Suppressor macrophage treated with lipopolysaccharide for 4 hours (primary cell): ENCODE measurements around the gene TRNP1.
A peak's percentile ranks its signal among the peaks of the same experiment; 100 is the strongest.
"Not testable (repeated sequence)": the region's sequence is repeated elsewhere in the genome, so short reads cannot be mapped to it uniquely, and the experiment has no call there.

ENCODE experiments used
- DNase-seq: peaks from one replicate; pipeline ENCODE4 v3.0.0-alpha.2; 2020

Gene TRNP1, protein sequence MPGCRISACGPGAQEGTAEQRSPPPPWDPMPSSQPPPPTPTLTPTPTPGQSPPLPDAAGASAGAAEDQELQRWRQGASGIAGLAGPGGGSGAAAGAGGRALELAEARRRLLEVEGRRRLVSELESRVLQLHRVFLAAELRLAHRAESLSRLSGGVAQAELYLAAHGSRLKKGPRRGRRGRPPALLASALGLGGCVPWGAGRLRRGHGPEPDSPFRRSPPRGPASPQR

DNA sequence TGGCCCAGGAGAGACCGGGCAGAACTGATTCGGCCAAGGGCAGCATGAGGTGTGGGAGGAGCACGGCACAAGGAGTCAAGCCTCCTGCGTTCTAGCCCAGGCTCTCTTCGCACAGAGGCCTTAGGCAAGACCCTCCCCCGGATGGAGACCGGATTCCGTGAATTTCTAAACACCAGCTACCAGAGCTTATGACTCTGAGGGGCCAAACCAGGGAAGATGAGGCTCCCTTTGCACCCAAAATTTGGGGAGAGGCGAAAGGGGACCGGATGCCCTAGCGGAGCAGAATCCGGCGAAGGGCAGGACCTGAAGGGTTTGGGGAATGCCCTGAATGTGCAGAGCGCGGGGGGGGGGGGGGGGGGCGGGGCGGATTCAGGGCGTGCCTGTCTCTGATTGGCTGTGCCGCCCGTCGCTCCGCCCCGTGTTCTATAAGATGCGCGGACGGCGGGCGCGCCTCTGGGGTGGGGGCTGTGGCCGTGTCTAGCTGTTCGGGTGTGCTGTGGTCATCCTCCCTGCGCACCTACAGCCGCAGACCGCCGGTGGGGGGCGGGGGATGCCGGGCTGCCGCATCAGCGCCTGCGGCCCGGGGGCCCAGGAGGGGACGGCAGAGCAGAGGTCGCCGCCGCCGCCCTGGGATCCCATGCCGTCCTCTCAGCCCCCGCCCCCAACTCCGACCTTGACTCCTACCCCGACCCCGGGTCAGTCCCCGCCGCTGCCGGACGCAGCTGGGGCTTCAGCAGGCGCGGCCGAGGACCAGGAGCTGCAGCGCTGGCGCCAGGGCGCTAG lies at the start of gene TRNP1:
TSS of gene TRNP1 (plus strand) at position 456 of the 783 bp plus-strand sequence. CDS start at position 551, 95 bp downstream.
- DNase-seq = peak; percentile 61

DNA sequence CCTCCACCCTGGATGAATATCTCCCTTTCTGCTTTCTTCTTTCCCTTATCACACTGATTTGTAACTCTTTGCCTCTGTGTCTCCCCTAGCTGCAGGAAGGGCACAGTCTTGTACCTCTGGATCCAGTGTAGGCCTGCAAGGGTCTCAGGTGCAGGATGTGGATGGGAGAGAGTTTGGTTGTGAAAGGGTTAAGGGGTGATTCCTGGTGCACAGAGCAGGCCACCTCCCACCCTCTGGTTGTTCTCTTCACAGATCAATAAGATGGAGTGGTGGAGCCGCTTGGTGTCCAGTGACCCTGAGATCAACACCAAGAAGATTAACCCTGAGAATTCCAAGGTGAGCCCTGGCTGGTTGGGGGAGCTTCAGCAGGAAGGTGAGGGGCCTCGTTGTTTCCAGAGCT lies 48.4 kb upstream of the TRNP1 start:
- no peak for DNase-seq

DNA sequence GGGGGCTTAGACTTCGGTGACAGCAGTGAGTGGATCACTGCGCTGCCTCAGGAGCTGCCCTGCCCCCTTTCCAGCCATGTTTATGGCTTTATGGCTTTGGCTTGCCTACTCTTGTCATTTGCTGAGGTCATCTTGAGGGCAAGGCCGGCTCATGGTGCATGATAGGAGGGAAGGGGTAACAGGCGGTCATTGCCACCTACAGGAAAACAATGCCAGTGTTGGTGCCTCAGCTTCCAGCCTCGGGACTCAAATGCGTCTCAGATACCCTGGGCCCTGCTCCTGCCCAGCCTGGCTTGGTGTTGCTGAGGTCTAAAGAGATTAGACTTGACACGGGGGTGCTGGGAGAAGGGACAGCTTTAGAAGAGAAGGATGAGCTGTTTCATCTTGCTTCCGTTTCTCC lies 47.8 kb upstream of the TRNP1 start:
- no peak for DNase-seq

DNA sequence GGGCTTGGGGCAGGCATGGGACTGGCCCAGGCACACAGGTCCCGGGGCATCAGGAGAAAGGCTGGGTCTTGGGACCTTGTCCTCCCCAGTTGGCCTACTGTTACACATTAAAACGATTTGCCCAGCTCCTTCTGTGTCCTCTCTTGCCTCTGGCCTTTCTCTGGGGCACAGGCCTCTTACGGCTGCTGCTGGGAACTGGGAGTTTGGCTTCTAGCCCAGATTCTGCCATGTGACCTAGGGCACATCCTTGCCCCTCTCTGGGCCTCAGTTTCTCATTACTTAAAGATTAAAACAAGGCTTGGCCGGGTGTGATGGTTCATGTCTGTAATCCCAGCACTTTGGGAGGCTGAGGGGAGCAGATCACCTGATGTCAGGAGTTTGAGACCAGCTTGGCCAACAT lies 47.2 kb upstream of the TRNP1 start:
- DNase-seq = no peak

DNA sequence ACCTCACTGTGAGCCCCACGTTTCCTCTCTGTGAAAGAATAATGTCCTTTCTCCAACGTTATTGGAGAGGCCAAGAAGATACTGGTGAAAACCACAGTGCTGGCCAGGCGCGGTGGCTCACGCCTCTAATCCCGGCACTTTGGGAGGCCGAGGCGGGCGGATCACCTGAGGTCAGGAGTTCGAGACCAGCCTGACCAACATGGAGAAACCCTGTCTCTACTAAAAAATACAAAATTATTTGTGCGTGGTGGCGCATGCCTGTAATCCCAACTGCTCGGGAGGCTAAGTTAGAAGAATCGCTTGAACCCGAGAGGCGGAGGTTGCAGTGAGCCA lies 44.8 kb upstream of the TRNP1 start:
- not testable (repeated sequence) for DNase-seq

DNA sequence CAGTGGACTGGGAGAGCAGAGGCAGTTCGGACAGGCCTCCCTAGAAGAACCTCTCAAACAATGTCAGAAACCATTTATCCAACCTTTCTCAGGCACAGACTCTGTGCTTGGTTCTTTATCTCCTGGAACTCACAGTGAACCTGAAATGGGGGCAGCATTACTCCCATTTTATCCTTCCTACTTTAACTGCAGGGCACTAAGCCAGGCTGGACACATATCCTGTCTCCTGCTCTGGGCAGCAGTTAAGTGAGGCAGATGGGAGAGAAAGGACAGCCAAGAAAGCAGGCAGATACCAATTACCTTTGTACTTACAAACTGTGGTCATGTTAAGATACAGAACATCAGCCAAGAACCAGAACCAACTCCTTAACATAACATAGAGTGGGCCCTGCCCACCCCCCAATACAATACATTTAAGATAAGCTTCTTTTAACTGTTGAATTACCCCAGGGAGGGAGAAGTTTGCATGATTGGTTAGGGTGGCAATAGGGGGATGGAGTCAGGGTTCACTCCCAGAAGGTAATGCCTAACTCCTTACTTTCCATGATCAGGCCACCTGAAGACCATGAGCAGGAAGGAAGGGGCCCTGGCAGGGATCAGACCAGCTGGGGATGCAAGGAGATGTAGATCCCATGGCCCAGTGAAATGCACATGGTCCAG lies 44.1 kb upstream of the TRNP1 start:
- no peak for DNase-seq

DNA sequence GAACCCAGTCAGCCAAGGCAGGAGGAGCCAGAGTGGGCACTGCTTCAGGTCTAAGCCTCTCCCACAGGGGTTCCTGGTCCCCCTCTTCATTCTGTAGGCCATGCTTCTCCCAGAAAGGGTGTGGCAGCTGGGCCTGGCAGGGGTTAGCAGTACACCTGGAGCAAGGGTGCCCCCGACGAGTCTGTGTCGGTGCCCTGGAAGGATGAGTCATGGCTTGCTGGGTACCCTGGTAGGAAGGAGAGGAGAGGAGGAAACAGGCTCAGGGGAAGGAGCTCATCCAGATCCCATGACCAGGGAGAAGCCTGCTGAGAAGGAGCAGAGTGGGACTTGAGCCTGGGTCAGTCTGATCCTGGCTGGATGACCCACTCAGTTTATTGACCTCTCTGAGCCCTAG lies 43.6 kb upstream of the TRNP1 start:
- no peak for DNase-seq

DNA sequence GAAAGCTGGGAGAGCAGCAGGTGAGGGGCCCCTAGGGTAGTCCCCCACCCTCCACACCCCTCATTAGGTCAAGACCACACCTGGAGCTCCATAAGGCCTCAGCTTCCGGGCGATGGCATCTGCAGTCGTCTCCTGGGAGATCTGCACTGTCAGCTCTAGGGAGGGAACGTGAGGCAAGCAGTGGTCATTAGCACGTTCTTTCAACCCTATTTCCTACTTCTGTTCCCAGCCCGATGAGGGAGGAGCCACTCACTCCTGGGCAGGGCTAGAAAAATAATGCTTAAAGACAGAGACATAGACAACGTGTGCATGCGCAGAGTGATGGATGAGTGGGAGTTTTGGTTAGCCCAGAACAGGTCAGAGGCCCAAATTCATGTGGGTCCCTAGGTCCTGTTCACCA lies 42.9 kb upstream of the TRNP1 start:
- no peak for DNase-seq

DNA sequence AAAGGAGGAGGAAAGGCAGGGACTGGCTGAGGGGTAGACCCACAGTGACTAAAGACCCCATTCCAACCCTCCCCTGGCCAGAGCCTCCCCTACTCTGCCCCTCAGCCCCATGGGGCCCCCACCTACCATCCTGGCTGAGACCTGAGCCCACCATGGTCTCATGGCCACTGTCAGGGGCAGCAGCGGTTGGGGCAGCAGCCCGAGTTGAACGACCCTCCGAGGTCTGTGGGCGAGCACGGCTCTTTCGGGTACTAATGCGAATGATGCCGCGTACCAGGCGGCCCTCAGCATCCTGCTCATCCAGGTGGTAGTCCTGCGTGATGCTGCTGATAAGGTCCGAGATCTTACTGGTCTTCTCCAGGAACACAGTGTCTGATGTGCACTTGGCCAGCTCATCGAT lies 42.3 kb upstream of the TRNP1 start:
- DNase-seq = no peak

DNA sequence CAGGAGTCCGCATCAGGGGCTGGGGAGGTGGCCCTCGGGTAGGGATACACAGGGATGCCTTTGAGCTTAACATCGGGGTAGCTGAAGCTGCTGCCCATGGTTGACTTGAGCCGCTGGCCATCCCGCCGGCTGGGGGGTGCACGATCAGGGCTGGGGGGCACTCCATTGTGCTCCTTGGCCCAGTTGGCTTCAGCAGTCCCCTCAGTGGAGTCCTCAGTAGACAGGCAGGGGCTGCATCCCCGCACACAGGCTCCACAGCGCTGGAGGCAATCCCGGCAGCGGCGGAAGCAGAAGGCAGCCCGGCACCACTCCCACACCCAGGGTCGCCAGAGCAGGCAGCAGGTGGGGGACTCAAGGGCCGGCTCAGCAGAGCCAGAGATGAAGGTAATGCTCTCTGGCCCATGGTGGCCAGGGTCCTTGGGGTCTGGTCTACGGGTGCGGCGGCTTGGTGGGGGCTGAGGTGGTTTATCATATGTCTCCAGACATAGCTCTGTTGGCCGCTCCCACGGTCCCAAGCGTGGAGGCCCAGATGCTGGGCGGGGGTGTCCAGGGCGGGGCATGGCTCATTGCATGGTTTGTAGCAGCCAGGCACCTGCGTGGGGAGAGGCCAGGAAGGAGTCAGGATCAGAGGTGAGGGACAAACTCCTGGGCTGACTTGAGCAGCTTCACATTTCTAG lies 41.5 kb upstream of the TRNP1 start:
- no peak for DNase-seq

DNA sequence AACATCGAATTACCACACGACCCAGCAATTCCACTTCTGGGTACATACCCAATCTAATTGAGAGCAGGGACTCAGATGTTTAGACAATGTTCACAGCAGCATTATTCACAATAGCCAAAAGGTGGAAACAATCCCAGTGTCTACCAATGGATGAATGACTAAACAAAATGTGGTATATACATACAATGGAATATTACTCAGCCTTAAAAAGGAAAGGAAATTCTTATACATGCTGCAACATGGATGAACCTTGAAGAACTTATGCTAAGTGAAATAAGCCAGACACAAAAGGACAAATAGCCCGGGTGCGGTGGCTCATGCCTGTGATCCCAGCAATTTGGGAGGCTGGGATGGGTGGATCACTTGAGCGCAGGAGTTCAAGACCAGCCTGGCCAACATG lies 40.1 kb upstream of the TRNP1 start:
- DNase-seq = no peak

DNA sequence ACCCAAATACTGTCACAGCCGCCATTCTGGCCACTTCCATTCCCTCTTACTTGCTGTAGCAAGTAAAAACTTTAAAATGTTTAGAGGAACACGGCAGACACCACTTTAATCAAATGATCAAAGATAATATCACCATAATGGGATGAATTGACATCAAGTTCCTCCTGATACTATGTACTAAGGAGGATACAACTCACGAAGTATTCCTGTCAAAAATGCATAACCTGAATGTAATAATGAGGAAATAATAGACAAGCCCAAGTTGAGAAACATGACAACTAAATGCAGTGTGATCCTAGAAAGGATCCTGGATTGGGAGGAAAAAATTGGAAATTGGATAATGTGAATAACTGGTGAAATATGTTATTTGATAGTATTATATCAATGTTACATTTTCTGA lies 37.2 kb upstream of the TRNP1 start:
- DNase-seq = no peak

DNA sequence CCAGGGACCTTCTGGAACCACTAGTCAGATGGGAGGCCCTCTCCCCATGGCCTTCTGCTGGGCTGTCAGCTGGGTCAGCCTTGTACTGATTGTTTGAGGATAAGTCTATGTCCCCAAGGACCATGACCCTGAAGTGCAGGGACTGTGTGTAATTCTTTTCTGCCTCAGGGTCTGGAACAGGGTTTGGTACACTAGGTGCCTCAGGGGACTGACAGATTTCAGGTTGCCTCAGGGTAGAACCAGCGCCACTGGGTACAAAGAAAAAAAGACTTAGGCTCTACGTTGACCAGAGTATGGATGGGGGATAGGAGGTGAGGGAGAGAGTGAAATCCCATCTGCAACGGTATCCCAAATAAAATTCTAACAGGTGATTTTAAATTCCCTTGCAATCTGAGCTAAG lies 36.2 kb upstream of the TRNP1 start:
- DNase-seq = no peak

DNA sequence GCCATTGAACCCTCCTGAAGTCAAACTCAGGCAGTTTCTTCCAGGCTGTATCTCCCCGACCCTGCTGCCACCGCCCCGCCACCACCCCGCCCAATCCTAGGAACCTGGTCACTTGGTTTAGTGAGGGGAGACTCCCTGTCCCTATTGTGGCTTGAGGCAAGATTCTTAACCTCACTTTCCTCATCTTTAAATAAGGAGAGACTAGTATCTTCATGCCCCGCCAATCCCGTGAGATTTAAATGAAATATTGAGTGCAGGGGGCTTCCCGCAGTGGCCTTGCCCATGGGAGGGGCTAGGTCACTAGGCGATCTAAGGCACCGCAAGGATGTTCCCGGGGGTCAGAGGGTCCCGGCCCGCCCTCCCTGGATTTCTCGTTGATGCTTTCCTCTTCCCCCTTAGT lies 34.2 kb upstream of the TRNP1 start:
- no peak for DNase-seq

DNA sequence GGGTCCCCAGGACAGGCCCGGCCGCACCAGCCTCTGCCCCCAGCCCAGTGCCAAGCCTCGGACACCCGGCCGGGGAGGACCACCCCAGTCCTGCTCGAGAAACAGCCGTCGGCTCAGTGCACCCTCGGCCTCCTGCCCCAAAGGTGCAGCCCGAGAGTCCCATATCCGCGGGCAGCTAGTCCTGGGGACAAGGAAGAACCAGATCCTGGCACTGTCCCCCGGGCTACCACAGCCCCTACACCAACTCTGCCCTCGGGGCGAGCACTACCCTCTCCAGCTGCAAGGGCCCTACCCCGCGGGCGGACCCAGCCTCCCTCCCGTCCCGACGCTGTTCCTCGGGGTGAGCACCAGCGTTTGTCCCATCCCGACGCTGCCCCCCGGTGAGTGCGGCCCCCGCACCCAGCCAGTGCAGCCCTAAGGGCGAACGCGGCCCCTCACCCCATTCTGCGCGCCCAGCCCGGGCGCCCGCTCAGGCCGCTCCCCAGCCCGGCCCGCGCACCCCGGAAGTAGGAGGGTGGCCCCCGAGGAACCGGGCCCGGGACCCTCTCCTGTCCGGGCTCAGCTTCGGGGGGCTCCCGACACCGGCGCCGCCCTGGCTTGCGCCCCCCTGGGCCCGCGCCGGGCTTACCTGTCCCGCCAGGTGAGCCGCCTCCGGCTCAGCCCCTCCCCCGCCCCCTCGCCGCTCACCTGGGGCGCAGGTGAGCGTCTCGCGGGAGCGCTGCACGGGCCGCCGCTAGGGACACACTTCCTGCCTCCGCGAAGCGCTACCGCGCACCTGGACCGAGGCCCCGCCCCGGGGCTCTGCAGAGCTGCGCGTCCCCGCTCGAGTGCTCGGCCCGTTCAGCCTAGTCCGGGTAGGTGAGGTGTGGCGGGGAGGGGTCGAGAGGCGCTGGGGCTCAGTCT lies 33.5 kb upstream of the TRNP1 start, which contains the start of gene KDF1:
TSS of gene KDF1 (minus strand) at position 747 of the 903 bp plus-strand sequence. CDS start 8,088 bp downstream, outside the sequence.
- DNase-seq = no peak

DNA sequence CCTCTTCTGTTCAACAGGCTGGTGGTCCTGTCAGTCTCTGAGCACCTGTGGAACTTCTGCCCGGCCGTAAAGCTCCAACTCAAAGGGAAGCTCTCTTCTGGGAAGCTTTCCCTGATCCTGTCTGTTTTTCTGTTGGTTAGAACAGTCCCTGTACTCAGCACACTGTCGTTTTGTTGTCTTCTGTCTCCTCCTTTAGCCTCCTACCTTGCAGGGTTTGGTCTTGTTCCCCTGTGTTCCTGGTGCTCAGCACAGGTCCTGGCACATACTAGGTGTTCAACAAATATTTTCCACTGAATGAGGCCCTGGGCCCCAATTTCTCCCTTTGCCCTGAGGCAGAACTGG lies 32.9 kb upstream of the TRNP1 start:
- DNase-seq = no peak

DNA sequence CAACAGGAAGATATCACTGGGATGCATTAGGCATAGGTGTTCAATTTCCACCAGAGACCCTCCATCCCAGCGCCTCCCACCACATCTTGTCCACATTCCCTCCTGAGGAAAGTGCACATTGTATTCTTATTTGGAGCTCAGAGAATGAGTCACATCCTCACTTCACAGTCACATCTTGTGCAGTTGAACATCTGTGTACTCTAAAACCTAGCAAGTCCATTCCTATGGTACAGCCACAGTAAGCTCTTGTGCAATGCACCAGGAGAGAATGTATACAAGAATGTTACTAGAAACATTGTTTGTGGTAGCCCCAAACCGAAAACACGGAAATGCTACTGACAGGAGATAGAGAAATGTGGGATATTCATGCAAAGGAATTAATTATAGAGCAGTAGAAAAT lies 31.7 kb upstream of the TRNP1 start:
- no peak for DNase-seq

DNA sequence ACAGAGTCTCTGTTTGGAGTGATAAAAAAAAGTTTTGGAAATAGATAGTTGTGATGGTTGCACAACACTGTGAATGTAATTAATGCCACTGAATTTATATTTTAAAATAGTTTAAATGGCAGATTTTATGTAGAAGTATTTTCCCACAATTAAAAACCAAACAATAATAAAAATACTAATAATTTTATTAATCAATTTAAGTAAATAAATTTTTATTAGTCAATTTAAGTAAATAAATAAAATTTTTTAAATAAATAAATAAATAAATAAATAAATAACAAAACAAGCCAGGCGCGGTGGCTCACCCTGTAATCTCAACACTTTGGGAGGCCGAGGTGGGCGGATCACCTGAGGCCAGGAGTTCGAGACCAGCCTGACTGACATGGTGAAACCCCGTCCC lies 28.3 kb upstream of the TRNP1 start:
- DNase-seq = no peak

DNA sequence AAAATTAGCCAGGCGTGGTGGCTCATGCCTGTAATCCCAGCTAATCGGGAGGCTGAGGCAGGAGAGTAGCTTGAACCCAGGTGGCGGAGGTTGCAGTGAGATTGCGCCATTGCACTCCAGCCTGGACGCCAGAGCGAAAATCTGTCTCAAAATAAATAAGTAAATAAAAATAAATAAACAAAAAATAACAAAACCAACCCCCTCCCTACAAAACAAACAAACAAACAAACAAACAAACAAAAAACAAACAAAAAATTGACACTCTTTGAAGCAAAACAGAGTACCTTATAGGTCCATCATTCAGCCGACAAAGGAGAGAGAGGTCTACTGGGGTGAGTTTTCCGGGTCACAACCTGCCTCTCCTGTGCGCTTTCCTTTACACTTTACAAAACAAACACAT lies 27.9 kb upstream of the TRNP1 start:
- no peak for DNase-seq

DNA sequence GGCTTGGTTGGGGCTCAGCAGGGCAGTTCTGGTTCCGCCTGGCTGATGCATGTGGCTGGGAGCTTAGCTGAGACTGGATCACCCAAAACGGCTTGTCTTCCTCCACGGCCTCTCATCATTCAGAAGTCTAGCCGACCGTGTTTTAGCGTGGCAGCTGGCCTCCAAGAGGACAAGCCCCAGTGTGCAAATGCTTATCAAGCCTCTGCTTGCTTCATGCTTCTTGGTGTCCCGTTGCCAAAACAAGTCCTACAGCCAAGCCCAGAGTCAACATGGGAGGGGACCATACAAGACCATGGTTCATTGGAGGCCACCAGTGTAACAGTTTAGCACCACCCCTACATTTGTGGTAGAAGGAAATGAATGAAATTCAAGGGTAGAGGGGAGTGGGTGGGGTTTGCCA lies 22.7 kb upstream of the TRNP1 start:
- DNase-seq = no peak

DNA sequence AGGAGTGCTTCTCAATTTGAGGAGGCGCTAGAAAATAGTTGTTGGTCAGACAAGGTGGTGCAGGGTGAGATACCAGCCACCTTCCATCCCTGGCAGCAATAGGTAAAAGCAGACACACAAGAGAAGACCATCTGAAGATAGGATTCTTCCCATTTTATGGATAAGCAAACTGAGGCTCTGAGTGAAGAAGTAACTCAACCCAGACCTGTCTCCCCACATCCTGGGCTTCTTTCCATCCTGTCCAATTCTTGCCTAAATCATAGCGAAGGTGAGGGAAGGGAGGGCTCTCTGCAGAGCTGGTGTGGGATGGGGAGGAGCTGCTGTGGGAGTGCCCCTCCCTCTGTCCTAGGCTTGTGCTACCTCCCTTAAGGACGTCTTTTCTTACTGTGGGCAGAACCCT lies 21.9 kb upstream of the TRNP1 start:
- DNase-seq = no peak

DNA sequence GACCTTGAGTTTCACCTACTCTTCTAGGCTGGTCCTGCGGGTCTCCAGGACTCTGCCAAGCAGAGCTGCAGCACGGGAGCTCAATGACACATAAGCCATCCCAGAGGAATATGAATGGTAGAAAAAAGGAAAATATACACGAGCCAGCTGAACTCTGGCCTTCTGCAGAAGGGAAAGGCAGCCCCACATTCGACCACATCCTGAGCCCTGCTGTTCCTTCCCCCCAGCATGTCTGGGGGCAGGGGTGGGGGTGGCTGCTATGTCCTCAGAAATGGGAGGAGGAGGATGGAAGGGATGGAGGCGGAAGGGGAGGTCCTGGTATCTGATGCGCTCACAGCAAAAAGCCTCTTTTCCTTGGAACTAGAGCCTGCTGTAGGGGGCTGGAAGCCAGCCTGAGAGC lies 21.1 kb upstream of the TRNP1 start:
- no peak for DNase-seq

DNA sequence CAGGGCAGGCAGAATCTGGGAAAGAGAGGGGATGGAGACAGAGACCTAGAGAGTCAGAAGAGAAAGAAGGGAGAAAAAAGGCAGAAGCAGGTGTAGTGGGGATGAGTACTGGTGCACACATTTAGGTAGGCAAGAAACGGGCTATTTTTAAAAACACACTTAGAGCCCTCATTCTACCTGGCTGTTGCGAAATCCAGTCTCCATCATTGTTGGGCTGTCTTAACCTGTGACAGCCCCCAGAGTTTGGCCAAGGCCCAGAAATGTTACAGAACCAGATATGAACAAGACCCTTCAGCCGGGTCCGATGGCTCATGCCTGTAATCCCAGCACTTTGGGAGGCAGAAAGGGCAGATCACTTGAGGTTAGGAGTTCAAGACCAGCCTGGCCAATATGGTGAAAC lies 20.7 kb upstream of the TRNP1 start:
- no peak for DNase-seq
